GM18873 (cell line): ENCODE data around the gene FGD2.

Experiments
- ATAC-seq: cut with Tn5 transposase; IDR thresholded peaks from one replicate; pipeline ENCODE4 v1.9.1; 2021; ENCODE audit warnings: mild to moderate bottlenecking, moderate library complexity, moderate number of reproducible peaks; ENCODE audit not compliant: unreplicated experiment, low FRiP score

FGD2 gene

GRCh38 chr6:37005061-37005810 lies at the start of gene FGD2:
FGD2 (plus strand) TSS chr6:37005655; CDS start chr6:37005818, 163 bp downstream.
- ATAC-seq: peak; percentile 47

DNA sequence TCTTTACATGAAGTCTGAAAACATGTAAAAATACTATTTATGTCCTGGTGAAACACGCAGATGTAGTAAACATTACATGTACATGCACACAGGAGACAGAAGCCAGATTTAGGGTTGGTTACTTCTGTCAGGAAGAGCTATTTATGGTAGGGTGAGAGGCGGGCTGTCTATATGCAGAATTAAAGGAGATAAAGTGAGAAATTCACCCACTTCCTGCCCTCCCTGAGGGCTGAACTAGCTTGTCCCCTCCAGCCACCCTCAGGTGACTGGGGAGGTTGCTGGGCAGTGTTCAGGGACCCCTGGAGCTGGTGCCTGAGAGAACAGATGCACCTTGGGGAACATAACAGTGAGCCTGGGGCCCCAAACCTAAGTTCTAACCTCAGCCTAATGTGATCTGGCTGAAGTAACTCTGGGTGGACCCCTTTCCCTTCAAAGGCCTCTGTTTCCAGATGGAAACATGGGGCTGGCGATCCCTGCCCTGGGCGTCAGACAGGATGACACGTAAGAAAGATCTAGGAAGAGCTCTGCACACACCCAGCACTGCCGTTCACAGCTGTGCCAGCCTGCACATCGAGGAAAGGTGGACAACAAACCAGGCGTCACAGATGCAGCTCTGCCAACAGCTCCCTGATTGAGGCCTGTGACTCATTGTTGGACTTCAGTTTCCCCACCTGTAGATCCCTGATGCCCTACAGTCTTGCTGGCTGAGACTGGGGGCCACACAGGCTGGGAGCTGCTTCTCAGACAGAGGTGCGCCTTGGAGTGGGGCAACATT lies 49.6 kb upstream of the FGD2 start:
- ATAC-seq: no peak

- ATAC-seq: no peak
Measured at GRCh38 chr6:36956446-36956820, 49.0 kb upstream of the FGD2 start.

DNA sequence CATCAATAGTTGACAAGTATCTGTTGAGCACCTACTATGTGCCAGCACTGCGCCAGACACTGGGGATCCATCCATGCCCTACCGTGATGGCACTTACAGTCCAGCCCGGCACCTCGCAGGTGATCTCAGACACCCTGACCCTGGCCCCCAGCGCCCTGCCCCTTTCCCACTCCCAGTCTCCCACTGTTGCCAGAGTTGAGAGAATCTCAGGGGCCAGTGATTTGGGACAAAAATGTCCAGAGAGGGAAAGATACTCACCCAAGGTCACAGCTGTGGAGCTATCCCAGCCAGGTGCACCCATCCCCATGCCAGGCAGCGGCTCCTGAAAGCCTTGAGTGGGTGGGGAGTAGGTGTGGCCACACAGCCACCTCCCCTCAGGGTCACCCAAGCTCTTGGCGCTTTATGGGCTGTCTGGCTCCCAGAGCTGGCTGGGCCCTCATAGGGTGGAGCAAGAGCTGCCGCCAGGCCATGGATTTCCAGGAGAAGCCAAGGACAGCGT lies 47.6 kb upstream of the FGD2 start:
- ATAC-seq: no peak

DNA sequence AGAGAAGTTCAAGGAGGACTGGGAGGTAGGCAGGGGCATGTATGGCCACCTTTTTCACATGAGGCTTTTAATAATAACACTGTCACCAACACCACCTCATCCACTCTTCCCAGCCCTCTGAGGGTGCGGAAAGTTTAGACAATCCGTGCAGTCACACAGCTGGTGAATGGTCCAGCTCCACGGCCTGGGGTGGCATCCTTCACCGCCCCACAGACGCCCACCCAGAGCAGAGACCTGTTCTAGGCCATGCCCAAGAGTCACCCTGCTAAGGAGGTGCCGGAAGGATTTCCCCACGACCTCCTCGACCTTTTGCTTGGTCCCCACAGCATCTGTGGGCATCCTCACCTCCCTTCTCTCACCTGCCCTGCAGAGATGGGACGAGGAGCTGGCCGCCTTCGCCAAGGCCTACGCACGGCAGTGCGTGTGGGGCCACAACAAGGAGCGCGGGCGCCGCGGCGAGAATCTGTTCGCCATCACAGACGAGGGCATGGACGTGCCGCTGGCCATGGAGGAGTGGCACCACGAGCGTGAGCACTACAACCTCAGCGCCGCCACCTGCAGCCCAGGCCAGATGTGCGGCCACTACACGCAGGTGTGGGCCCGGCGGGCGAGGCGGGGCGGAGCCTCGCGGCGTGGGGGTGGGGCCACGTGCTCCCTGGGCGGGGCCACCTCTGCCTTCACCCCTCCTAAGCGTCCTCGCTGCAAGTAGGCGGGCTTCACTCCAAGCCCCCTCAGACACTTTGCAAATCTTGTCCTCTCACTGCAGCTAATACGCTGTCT lies 46.5 kb upstream of the FGD2 start:
- no peak for ATAC-seq

DNA sequence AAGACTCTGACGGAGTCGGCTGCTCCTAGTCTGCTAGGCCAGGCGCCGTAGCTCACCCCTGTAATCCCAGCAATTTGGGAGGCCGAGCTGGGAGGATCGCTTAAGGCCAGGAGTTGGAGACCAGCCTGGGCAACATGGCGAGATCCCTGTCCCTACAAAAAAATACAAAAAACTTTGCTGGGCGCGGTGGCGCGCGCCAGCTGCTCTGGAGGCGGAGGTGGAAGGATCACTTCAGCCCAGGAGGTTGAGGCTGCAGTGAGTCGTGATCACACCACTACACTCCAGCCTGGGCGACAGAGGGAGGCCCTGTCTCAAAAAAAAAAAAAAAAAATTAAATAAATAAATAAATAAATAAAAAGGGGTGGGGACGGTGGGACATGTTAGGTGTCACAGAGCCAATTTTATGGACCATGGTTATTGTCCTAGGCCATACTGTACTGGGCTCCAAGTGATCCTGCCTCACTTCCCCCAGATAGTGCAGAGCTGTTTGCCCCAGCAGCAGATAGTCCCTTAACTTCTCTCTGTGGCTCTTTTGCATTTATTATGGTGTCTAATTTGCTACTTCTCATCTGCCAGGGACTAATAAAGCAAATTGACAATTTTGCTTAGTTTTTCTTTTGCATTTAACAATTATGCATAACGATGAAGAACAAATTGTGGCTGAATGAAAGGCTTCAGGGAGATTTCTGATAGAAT lies 45.8 kb upstream of the FGD2 start:
- no peak for ATAC-seq

DNA sequence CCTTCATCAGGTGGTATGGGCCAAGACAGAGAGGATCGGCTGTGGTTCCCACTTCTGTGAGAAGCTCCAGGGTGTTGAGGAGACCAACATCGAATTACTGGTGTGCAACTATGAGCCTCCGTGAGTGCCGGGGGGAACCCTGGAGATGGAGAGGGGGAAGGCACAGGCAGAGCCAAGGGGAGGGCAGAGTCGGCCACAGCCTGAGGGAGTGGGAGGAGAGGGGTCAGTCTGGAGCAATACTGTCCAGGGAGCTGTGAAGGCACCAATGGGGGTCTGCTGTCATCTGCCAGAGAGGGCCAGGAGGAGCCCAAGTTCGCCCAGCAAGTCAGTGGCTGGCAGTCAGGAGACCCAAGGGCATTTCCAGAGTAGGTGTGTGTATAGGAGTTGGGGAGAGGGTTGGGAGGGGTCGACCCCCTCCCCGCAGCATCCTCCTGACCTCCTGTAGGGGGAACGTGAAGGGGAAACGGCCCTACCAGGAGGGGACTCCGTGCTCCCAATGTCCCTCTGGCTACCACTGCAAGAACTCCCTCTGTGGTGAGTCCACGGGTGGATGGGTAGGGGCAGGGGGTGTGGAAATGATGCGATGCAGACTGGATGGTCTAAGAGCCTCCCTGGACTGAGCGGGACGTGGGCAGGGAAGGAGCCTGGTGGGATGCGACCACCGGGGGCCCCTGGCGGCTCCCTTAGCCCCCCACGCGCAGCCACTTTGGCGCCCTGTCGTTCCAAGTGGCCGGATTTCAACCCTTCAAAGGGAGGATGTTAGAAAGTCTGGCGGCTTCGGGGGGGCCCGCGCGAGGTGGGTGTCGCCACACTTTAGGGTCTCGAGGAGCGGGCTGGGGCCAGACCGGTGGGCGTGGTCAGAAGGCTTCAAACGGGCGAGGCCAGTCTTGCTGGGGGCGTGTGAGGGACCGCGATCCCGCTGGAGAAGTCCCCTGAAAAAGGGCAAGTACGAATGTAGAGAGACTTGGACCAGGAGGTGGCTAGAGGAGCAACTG lies 43.7 kb upstream of the FGD2 start:
- no peak for ATAC-seq

DNA sequence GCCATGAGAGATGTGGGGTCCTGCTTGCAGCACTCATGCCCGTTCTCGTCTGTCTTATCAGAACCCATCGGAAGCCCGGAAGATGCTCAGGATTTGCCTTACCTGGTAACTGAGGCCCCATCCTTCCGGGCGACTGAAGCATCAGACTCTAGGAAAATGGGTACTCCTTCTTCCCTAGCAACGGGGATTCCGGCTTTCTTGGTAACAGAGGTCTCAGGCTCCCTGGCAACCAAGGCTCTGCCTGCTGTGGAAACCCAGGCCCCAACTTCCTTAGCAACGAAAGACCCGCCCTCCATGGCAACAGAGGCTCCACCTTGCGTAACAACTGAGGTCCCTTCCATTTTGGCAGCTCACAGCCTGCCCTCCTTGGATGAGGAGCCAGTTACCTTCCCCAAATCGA lies 42.6 kb upstream of the FGD2 start:
- ATAC-seq: no peak

GRCh38 chr6:36963451-36964290 lies 41.8 kb upstream of the FGD2 start:
- no peak for ATAC-seq

DNA sequence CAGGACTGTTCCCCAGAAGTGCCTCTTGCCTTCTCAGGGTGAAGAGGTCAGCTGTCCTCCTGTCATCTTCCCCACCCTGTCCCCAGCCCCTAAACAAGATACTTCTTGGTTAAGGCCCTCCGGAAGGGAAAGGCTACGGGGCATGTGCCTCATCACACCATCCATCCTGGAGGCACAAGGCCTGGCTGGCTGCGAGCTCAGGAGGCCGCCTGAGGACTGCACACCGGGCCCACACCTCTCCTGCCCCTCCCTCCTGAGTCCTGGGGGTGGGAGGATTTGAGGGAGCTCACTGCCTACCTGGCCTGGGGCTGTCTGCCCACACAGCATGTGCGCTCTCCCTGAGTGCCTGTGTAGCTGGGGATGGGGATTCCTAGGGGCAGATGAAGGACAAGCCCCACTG lies 41.1 kb upstream of the FGD2 start:
- ATAC-seq: no peak

- no peak for ATAC-seq
Measured at GRCh38 chr6:36964908-36965307, 40.5 kb upstream of the FGD2 start.

DNA sequence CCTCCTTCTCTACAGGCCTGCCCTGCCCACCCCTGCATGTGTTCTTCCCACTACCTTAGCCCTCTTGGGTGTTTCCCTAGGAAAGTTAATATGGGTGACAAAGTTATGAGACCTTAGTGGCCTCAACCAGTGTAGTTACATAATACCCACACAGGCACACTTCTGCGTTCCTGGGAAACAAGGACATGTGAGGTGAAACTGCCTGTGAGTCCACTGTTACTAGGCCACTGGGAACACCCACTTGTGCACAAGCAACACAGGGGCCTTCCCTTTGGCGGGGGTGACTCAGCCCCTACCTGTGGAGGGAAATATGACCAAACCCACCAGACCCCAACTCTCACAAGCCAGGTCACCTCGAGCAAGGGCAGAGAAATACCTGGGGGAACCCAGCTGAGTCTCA lies 38.2 kb upstream of the FGD2 start:
- ATAC-seq: no peak

- no peak for ATAC-seq
Measured at GRCh38 chr6:36967757-36968156, 37.7 kb upstream of the FGD2 start.

- ATAC-seq: no peak
Measured at GRCh38 chr6:36968266-36968977, 37.0 kb upstream of the FGD2 start.

- ATAC-seq: no peak
Measured at GRCh38 chr6:36969240-36969691, 36.2 kb upstream of the FGD2 start.

- no peak for ATAC-seq
Measured at GRCh38 chr6:36969988-36970891, 35.2 kb upstream of the FGD2 start.
